Fibroblast of pulmonary artery (primary cell): Measurements from ENCODE around the gene PCGF5.

Experiments used
- DNase-seq: peaks from one replicate; pipeline ENCODE4 v3.0.0-alpha.2; 2010; ENCODE audit warnings: low read depth
- H3K4me3 ChIP-seq: replicated peaks from 2 replicates; pipeline ENCODE4 v1.5.1; 2011; ENCODE audit warnings: low read depth, mild to moderate bottlenecking, control low read depth, low read length, moderate library complexity
- CTCF ChIP-seq: IDR thresholded peaks from 2 replicates; pipeline ENCODE4 v1.5.1; 2011; ENCODE audit warnings: mild to moderate bottlenecking, control low read depth, low read length, inconsistent platforms; ENCODE audit errors: missing control alignments

PCGF5 gene

DNA sequence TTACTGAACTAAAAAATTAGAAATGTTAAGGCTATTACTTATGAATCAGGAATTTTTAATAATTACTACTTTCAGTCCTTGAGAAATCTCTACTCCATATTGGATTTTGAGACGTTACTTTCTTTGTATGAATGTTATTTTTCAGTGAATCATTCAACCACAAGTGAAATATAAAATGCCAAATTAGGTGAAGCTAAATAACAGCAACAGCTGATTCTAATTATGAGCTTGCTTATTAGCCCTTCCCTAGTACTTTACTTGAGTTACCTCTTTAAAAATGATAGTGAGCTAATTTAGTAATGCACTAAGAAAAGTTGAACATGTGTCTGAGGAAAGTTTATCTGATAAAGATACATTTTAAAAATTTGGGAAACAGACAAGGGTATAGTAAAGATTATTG is 51.4 kb downstream of the PCGF5 start:
- DNase-seq = no peak
- TF ChIP-seq CTCF = no peak
- H3K4me3 ChIP-seq = no peak overlapping the region

GRCh38 chr10:91284486-91285090 is 64.1 kb downstream of the PCGF5 start:
- no peak for DNase-seq
- TF ChIP-seq CTCF = no peak
- H3K4me3 ChIP-seq = no peak overlapping the region

- H3K4me3 ChIP-seq = no peak overlapping the region
- no peak for TF ChIP-seq CTCF
Measured at GRCh38 chr10:91286572-91286971, 66.1 kb downstream of the PCGF5 start.

DNA sequence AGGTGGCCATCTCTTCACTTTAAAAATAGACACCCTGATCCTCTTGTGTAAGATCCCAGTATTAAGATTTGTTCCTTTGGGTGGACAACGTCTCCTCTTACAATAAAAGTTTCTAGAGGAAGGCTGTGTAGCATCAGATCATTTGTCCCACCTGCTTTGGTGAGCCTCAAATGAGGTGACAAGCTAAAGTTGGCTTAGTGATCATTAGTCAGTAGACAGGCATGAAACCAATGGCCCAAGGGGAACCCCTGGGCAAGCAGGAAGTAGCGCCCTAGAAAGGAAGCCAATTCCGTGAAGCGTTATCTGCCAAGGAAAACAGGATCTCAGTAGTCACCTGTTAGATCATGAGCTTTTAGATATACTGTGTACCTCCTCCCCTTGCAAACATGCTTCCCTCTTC is 66.8 kb downstream of the PCGF5 start:
- TF ChIP-seq CTCF = no peak
- no peak for DNase-seq

More at GRCh38 chr10:91286572-91286971, 66.1 kb downstream of the PCGF5 start:
- no peak for DNase-seq

DNA sequence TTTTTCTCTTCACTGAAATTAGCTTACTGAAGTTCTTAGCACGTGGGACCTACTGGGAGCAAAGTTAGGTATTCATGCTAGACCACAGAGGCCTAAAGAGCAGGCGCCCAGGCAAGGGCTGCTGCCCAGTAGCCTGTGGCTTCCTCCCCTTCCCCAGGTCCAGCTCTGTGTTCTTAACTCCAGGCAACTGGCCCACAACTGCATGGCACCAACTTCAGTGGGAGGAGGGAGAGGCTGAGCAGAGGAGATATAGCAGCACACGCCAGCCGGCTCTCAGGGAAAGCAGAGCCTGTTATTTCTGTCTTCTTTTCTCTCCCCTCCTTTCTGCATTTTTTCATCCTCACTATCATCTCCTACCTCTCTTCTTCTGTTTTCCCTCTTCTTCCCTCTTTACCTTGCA is 67.4 kb downstream of the PCGF5 start:
- DNase-seq = no peak
- no peak overlapping the region for H3K4me3 ChIP-seq
- no peak for TF ChIP-seq CTCF

More for the DNA sequence above, 66.8 kb downstream of the PCGF5 start:
- no peak overlapping the region for H3K4me3 ChIP-seq

DNA sequence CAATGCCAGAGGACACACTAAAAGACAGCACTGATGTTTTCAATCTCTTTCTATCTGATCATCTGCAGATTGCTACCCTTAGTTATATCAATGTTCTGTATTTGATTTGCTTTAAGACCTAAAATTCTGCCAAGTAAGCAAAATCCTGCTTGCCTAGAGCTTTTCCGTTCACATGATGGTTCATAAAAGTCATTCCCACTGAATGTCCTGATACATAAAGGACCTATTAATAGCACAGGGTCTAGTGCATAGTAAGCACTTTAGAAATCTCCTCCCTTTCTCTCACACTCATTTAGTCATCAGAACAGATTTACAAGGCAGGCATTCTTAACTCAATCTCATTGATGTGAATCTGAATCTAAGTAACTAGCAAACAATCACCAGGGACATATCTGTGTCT is 68.8 kb downstream of the PCGF5 start:
- no peak for DNase-seq
- H3K4me3 ChIP-seq = no peak overlapping the region
- no peak for TF ChIP-seq CTCF

- H3K4me3 ChIP-seq = no peak overlapping the region
- no peak for TF ChIP-seq CTCF
- no peak for DNase-seq
Measured at GRCh38 chr10:91290607-91291006, 70.1 kb downstream of the PCGF5 start.
